ENCODE data around the gene CUEDC1.

CUEDC1 gene

DNA sequence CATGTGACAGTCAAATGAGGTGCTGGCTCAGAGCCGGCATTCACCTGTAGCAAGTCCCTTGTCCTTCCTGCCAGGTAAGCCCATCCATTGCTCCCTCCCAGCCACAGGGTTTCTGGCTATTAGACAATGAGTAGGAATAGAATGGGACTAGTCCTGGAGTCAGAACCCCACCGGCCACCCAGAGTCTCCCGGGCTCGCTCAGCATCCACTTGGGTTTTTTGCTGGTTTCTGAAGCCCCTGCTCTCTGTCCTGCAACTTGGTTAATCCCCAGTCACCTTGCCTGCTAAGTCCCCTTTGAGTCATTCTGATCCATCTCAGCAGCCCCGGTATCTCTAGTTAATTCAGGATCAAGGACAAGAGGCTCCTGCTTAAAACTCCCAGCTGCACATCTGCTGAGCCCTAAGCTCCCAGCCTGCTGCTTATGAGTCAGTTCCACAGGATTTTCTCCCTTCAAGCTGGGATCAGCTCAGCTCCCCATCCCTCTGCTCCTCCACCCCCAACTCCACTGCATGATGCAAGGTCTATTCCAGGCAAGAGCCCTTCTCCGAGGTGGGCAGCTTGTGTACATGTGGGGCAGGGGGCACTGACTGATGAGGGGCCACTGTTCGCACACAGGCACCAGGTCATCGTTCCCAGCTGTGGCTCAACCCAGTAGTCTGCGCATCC, 85.5 kb downstream of the CUEDC1 start:
- H3K9me3 ChIP-seq (ENCODE audit: insufficient read depth, low read length, severe bottlenecking) = no peaks in the 10 kb centered on the region
- H3K36me3 ChIP-seq (ENCODE audit: insufficient read depth, low read length) = no peaks in the 10 kb centered on the region
- peaks cover 42% of the 10 kb centered on the region for H3K4me1 ChIP-seq (ENCODE audit: insufficient read depth, low read length)
- H3K4me3 ChIP-seq (ENCODE audit: low read depth in 1 of 2, low read length in 2 of 2) = no peak overlapping the region
- ATAC-seq (ENCODE audit: insufficient read depth, low read depth) (no peak), DNase-seq (no peak)
- TF ChIP-seq, protein P1, sequence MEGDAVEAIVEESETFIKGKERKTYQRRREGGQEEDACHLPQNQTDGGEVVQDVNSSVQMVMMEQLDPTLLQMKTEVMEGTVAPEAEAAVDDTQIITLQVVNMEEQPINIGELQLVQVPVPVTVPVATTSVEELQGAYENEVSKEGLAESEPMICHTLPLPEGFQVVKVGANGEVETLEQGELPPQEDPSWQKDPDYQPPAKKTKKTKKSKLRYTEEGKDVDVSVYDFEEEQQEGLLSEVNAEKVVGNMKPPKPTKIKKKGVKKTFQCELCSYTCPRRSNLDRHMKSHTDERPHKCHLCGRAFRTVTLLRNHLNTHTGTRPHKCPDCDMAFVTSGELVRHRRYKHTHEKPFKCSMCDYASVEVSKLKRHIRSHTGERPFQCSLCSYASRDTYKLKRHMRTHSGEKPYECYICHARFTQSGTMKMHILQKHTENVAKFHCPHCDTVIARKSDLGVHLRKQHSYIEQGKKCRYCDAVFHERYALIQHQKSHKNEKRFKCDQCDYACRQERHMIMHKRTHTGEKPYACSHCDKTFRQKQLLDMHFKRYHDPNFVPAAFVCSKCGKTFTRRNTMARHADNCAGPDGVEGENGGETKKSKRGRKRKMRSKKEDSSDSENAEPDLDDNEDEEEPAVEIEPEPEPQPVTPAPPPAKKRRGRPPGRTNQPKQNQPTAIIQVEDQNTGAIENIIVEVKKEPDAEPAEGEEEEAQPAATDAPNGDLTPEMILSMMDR (IDR thresholded peaks at IDR 0.05; ENCODE audit: borderline replicate concordance, extremely low read depth, low read length, poor library complexity, severe bottlenecking) = no peak
- TF ChIP-seq EZH2 (IDR thresholded peaks at IDR 0.05; ENCODE audit: borderline replicate concordance, low read depth, low read length, severe bottlenecking) = no peak
- no peak overlapping the region for H3K4me2 ChIP-seq (ENCODE audit: insufficient read depth, low read length)
- H3K27ac ChIP-seq (ENCODE audit: low read length) = no peak overlapping the region
- H3K9ac ChIP-seq (ENCODE audit: low read depth, low read length) = no peak overlapping the region
- H3K27me3 ChIP-seq (ENCODE audit: insufficient read depth, low read length, poor library complexity) = peaks cover 3% of the 10 kb centered on the region
- H2AFZ ChIP-seq (ENCODE audit: low read depth, low read length) = no peak overlapping the region
- H4K20me1 ChIP-seq (ENCODE audit: insufficient read depth, low read length) = no peaks in the 10 kb centered on the region
- H3K79me2 ChIP-seq (ENCODE audit: insufficient read depth, low read length) = no peaks in the 10 kb centered on the region

DNA sequence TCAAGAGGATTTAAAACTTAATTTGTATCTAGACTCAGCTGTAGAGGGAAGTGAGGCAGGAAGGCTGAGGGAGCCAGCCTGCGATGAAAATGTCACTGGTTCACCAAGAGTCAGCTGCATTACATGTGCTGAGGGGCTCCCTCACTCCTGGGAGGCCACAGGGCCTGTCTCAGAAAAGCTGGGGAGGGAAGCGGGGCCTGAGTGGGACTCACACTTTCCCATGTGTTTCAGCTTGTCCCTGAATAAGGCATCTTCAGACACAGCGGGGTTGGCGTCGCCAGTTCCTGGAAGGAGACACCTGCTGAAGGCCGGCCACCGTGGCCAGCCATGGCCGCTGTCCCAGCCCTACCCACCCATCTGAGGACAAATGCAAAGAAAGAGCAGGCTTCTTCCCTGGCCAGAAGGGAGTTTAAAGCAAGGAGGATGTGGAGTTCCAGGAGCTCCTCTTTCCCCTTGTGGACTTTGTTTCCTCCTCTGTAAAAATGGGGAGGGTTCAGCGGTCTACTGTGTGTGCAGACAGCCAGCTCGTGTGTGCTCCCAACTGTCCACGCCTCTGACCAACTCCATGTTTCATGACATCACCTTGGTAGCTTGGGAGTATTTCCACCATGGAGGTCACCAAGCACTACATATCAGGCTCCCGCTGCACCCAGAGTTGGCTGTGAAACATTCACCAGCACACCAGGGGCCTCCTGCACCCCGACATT, 86.1 kb downstream of the CUEDC1 start:
- H3K4me1 ChIP-seq (ENCODE audit: insufficient read depth, low read length) = peaks cover 36% of the 10 kb centered on the region
- H3K36me3 ChIP-seq (ENCODE audit: insufficient read depth, low read length) = no peaks in the 10 kb centered on the region
- ATAC-seq (ENCODE audit: insufficient read depth, low read depth) (no peak), DNase-seq (peak; percentile 31)
- no peaks in the 10 kb centered on the region for H4K20me1 ChIP-seq (ENCODE audit: insufficient read depth, low read length)
- no peak overlapping the region for H3K4me2 ChIP-seq (ENCODE audit: insufficient read depth, low read length)
- TF ChIP-seq, protein P1 (IDR thresholded peaks at IDR 0.05; ENCODE audit: borderline replicate concordance, extremely low read depth, low read length, poor library complexity, severe bottlenecking) = no peak
- TF ChIP-seq EZH2 (IDR thresholded peaks at IDR 0.05; ENCODE audit: borderline replicate concordance, low read depth, low read length, severe bottlenecking) = no peak
- no peaks in the 10 kb centered on the region for H3K9me3 ChIP-seq (ENCODE audit: insufficient read depth, low read length, severe bottlenecking)
- H2AFZ ChIP-seq (ENCODE audit: low read depth, low read length) = no peak overlapping the region
- peak overlapping the region; percentile 68 for H3K27ac ChIP-seq (ENCODE audit: low read length)
- H3K9ac ChIP-seq (ENCODE audit: low read depth, low read length) = no peak overlapping the region
- H3K4me3 ChIP-seq (ENCODE audit: low read depth in 1 of 2, low read length in 2 of 2) = no peak overlapping the region
- H3K27me3 ChIP-seq (ENCODE audit: insufficient read depth, low read length, poor library complexity) = no peaks in the 10 kb centered on the region
- H3K79me2 ChIP-seq (ENCODE audit: insufficient read depth, low read length) = no peaks in the 10 kb centered on the region

DNA sequence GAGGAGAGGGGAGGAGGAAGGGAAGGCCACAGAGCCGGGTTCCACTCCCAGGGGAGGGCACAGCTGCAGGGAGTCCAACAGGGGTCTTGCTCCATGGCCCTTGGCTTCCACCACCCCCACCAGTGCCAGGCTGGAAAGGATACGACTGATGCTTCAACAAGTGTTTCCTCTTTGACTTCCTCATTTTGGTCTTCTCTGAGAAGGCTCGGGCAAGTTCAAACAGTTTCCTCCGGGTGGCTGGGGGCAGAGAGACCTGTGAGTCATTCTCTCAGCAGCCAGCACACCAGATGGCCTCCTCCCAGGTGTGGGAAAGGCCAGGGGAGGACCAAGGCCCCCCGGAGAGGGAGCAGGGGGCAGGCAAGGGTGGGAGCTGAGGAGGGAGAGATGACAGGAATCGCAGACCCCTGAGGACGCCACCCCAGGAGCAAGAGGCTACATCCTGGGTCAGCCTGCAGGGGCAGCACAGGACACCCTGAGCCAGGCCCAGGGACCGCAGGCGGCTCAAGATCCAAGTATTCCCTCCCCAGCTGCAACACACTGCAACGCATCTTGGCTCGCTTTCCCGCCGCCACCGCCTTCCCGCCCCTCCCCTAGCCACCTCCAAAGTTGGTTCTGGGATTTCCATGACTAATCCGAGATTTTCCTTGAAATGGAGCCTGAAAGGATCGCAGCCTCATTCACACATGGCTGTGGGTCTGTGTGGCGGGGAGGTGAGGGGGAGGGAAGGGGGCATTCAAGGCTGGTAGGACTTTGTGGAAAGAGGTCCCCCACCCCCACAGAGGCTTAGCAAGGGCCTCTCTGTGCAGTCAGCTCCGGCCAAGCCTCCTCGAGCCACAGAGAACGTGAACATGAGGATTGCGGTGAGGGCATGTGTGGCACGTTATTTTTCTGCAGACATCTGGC, 87.0 kb downstream of the CUEDC1 start:
- Histone ChIP-seq H3K27ac (ENCODE audit: low read length) (peak overlapping the region; percentile 68), H3K27me3 (ENCODE audit: insufficient read depth, low read length, poor library complexity) (no peaks in the 10 kb centered on the region), H3K4me3 (ENCODE audit: low read depth in 1 of 2, low read length in 2 of 2) (no peak overlapping the region), H3K4me1 (ENCODE audit: insufficient read depth, low read length) (peaks cover 29% of the 10 kb centered on the region), H3K4me2 (ENCODE audit: insufficient read depth, low read length) (no peak overlapping the region), H3K9me3 (ENCODE audit: insufficient read depth, low read length, severe bottlenecking) (no peaks in the 10 kb centered on the region), H3K9ac (ENCODE audit: low read depth, low read length) (no peak overlapping the region), H4K20me1 (ENCODE audit: insufficient read depth, low read length) (no peaks in the 10 kb centered on the region), H3K36me3 (ENCODE audit: insufficient read depth, low read length) (no peaks in the 10 kb centered on the region), H3K79me2 (ENCODE audit: insufficient read depth, low read length) (no peaks in the 10 kb centered on the region), H2AFZ (ENCODE audit: low read depth, low read length) (no peak overlapping the region)
- ATAC-seq (ENCODE audit: insufficient read depth, low read depth) (peak; percentile 94), DNase-seq (peak; percentile 88)
- TF ChIP-seq EZH2 (IDR thresholded peaks at IDR 0.05; ENCODE audit: borderline replicate concordance, low read depth, low read length, severe bottlenecking) = no peak
- TF ChIP-seq, protein P1 (IDR thresholded peaks at IDR 0.05; ENCODE audit: borderline replicate concordance, extremely low read depth, low read length, poor library complexity, severe bottlenecking) = peak; percentile 43

Data from DND-41 (cell line).